HG03045 (cell line): ENCODE data around the gene ALKBH5.
"Not testable (repeated sequence)": the region's sequence is repeated elsewhere in the genome, so short reads cannot be mapped to it uniquely, and the experiment has no call there.

Experiments used
- ATAC-seq: cut with Tn5 transposase; IDR thresholded peaks from one replicate; pipeline ENCODE4 v1.9.1; 2021; ENCODE audit warnings: mild to moderate bottlenecking, moderate library complexity; ENCODE audit not compliant: unreplicated experiment

ALKBH5 gene

DNA sequence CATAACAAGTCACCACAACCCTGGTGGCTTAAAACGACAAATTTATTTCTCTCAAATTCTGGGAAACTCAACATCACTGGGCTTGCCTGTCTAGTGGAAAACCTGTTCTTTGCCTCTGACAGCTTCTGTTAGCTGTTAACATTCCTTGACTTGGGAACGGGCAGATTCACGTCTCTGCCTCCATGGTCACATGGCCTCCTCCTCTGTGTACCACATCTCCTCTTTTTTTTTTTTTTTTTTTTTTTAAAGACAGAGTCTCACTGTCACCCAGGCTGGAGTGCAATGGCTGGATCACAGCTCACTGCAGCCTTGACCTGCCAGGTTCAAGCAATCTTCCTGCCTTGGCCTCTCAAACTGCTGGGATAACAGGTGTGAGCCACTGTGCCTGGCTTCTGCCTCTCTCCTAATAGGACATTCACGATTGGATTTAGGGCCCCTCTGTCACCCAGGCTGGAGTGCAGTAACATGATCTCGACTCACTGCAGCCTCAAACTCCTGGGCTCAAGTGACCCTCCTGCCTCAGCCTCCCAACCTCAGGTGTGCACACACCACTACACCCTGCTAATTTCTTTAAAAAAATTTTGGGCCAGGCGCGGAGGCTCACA lies 30.1 kb downstream of the ALKBH5 start:
- ATAC-seq: no peak

DNA sequence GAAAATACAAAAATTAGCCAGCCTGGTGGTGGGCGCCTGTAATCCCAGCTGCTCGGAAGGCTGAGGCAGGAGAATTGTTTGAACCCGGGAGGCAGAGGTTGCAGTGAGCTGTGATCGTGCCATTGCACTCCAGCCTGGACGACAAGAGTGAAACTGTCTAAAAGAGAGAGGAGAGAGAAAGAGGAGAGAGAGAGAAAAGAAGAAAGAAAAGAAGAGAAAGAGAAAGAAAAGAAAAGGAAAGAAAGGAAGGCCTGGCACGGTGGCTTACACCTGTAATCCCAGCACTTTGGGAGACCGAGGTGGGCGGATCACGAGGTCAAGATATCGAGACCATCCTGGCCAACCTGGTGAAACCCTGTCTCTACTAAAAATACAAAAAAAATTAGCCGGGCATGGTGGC lies 33.3 kb downstream of the ALKBH5 start:
- ATAC-seq: not testable (repeated sequence)

DNA sequence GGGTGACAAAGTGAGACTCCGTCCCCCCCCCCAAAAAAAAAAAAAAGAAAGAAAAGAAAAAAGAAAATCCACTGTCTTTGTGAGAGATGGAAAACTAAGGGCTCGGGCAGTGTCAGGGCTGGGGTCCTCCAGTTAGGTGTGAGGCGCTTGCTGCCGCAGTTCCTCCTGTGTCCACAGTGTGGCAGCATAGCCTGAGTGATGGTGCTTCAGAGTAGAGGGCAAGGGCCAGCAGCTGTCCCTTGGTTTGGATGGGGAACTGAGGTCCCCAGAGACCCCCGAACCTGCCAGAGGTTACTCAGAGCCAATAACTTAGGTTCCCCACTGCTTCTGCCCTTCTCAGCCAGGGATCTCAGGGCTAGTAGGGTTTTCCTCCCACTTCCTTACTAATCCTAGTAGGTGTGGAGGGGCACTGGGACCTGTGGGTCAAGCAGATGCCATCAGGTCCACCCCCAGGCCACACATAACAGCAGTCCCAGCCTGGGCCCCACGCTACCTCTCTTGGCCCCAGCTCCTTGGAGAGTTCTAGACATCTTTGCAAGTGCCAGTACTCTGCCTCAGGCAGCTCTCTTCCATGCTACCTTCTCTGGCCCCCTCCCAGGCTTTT lies 33.9 kb downstream of the ALKBH5 start:
- no peak for ATAC-seq

DNA sequence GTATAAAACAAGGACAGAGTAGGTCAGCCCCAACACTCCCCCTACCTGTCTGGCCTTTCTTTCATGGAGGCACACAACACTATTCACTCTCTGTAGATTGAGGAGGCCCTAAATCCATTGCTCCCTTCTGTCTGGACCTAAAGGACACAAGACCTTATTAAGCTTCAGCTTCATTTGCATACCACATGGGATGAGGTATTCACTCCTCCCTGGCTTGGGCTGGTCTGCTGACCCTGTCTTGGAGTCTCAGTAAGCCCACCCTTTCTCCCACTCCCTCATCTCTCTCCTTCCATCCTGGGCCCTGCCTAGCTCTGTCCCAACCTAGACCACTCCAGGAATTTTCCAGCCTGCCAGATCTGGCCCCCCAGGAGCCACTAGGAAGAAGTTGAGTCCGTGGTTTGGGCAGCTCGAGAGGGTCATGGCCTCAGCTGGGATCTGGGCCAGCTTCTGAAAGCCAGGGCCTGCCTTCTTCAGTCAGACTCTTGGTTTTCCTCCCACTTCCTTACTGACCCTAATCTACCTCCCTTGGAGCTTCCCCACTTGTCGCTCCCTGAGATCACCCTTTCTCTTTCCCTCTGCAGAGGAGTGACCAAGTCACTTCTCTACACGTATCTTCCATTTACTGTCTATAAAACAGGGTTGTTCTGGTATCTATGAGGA lies 35.3 kb downstream of the ALKBH5 start:
- no peak for ATAC-seq

DNA sequence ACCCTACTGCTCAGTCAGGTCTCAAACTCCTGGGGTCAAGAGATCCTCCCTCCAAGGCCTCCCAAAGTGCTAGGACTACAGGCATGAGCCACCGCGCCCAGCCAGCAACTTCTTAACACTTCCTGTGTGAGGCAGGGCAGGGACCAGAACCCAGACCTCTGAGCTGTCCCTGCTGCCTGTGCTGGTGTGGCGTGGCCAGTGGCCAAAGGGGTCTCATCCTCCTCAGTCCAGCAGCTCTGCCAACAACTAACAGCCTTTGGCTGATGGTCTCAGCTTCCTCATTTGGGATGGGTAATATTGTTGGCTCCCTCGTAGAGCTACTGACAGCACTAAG lies 40.4 kb downstream of the ALKBH5 start:
- no peak for ATAC-seq

DNA sequence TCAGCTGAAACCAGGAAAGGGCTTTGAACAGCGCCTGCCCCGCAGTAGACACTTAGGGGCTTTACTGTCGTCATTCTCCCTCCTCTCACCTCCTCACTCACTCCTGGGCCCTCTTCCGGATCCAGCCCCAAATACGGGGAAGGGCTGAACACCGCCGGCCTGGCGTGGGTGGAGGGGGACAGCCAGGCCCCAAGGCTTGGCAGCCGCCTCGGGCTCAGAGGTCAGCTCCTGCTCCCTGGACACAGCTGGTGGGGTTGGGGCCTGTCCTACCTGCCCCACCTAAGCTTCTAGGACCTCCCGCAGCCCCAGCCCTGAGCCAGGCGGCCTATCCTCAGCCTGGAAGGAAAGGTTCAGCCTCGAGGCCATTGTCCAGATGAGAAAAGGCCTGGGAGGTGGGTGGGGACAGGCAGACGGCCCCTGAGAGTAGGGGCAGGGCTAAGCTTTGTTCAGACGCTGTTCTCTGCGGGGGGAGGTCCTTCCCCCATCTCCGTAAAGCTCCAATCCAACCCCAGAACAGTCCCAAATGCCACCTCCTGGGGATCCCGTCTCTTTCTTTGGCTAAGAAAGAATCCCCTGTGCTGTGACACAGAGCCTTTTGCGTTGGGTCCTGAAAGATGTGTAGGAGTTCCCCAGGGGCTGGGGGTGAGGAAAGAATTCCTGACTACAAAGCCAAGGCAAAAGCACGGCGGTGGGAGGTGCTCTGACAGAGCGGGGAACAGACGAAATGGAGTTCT lies 40.9 kb downstream of the ALKBH5 start:
- ATAC-seq: no peak

DNA sequence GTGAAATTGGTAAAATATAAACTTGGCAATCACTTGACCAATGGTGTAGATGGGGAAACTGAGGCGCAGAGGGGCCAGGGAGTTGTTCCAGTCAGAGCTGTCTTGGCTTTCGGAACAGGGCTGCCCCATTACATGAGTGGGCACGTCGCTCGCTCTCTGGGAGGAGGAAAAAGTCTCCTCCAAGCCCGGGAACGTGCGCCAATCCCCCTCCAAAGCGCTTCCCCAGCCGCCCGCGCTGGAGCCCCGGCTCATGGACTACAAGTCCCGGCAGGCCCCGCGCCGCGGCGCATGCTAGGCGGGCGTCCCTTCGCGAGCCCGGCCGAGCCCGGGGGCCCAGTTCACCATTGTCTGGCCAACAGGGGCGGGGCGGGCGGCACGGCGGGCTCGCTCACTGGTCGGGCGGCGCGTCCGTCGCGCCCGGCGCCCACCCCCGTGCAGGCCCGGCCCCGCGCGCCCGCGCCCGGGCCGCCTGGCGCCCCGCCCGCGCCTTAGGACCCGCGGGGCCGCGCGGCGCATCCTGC lies 41.6 kb downstream of the ALKBH5 start, which contains the start of gene LLGL1:
Gene LLGL1, plus strand, starts transcription at position 515 of the 521 bp plus-strand sequence. CDS start 48 bp downstream, outside the sequence.
- peak; percentile 83 for ATAC-seq

DNA sequence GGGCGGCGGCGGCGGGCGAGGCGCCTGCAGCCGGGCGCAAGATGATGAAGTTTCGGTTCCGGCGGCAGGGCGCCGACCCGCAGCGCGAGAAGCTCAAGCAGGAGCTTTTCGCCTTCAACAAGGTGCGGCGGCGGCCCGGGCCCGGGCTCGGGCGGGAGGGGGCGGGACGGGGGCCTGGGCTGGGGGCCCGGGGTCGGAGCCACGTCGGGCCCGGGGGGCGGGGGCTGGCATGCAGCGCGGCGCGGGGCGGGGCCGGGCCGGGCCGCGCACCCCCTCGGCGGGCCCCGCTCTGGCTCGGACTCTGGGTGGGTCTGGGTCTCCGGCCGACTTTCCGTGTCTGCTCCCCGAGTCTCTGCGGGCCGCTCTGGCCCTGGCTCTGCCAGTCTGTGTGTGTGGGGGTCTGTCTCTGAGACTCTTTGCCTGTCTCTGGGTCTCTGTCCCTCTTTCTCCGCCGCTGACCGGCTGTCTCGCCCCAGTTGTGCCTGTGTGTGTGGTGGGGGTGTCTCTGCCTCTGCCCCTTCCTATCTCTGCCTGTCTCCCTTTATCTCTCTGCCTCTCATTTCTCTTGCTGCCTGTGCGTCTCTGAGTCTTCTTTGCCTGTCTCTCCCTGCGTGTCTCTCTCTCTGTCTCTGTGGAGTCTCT lies 42.1 kb downstream of the ALKBH5 start:
- peak; percentile 29 for ATAC-seq

DNA sequence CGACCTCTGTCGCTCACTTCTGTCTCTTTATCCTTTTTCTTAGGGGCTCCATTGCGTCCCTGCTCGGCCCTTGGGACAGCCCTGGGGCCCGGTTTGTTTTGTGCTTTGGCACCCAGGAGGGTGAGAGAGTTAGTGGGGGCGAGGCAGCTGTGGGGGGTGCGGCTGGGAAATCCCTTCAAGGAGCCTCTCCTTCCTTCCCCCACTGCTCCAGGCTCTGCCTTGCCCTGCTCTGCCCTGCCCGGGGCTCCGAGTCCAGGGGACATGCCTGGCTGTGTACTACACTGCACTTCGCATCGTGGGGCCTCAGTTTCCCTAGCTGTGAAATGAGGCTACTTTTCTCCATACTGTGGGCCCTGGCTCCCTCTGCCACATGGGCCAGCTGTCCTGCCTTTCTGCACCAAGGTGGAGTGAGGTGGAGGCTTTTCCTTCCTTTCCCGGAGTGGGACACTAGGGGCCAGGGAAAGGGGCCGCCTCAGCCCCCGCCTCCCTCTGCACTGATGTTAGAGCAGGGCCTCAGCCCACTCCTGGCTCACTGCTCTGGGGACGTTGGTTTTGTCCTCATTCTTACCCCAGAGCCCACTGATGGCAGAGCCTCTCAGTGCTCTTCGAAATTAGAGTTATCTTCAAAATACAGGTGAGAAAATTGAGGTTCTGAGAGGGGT lies 42.8 kb downstream of the ALKBH5 start:
- no peak for ATAC-seq

DNA sequence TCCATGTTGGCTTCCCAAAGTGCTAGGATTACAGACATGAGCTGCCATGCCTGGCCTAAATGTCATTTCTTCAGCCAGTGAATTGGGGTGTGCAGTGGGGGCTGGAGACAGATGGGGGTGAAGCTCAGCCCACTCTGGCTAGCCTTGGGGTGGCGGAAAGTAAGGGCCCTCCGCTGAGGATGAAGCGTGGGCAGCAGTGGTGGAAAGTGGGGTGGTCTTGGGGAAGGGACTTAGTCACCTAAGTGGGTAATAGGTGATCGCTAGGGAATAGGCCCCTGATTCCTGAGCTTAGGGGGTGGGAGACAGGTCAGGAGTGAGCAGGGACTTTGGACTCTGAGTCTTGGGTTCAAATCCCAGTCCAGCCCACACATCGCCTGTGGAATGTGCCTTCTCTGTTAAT lies 44.0 kb downstream of the ALKBH5 start:
- ATAC-seq: no peak

DNA sequence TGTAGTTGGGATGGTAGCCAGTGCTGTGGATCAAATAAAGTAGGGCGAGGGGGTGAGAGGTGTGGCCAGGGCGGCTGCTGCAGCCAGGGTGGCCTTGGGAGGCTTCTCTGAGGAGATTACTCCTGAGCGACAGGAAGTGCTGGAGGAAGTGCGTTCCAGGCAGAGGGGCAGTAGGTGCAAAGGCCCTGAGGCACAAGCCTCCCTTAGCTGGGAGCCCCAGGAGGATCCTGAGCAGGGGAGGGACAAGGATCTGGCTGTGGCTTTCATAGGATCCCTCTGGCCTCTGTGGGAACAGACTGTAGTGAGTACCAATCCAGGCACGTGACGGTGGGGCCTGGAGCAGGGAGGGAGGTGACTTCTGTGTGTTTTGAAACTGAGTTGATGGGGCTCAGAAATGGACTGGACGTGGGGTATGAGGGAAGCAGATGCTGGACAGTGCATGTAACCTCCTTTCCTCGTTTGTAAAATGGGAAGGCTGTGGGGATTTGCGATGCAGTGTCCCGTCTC lies 44.6 kb downstream of the ALKBH5 start:
- no peak for ATAC-seq

DNA sequence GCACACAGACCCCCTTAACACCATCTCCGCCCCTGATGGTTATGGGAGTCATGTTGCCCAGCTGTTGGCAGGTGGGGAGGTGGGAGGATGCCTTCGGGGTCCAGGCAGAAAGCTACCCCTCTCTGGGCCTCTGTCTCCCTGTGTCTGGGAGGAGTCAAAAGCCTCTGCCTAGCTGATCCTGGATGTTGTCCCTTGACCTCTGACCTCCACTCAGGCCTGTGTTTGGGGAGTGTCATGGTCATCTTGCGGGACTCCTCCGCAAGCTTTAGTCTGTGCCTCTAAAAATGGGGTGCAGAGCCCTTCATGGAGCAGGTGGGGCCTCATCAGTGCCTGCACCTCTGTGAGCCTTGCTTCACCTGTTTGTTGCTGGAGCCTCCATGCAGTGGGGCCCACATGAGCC lies 45.6 kb downstream of the ALKBH5 start:
- ATAC-seq: no peak

DNA sequence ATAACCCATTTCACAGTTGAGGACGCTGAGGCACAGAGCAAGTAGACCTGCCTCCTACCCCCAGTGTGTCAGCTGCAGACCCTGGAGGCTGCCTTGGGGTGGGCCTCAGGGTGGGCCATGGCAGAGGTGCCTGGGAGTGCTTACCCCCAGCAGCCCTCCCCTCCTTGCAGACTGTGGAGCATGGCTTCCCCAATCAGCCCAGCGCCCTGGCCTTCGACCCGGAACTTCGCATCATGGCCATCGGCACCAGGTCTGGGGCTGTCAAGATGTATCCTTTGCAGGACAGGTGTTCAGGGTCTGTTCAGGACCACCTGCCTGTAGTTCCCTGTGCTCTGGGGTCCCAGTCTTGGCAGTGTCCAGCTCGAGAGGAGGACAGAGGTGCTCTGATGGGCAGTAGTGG lies 46.1 kb downstream of the ALKBH5 start:
- no peak for ATAC-seq

DNA sequence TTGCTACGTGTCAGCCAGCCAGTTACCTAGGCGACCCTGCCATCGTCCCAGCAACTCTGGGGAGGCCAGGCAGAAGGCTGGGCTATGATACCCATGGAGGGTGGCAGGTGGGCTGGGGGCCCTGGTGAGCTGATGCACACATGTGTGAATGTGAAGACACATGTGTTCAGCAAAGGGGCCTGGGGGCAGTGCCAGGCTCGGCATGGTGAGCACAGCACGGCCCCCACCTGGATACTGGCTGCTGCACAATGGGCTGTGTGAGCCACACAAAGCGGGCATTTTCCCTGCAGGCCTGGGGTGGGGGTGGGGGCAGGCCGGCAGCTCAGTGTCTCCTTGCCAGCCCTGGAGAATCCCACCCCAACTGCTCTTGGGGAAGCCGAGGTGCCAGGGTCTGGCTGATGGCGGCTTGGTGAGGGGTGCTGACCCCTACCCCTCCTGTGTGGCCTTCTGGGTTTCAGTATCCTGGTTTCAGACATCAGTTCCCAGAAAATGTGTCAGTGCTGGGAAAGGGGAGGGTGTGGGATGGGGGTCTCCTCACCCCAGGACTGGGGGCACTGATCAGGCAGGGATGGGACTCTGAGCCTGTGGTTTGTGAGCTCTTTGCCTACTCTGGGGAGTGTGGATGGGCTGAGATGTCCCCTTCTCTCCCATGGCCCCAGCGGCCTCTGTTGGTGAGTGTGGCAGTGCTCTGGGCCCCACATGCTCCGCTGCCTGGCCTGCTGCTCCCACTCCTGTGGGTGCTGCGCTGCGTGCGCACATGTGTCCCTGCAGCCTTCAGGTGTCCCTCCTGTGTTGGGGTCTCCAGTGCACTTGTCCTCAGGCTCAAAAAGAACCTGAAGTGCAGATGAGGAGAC lies 46.9 kb downstream of the ALKBH5 start:
- no peak for ATAC-seq

DNA sequence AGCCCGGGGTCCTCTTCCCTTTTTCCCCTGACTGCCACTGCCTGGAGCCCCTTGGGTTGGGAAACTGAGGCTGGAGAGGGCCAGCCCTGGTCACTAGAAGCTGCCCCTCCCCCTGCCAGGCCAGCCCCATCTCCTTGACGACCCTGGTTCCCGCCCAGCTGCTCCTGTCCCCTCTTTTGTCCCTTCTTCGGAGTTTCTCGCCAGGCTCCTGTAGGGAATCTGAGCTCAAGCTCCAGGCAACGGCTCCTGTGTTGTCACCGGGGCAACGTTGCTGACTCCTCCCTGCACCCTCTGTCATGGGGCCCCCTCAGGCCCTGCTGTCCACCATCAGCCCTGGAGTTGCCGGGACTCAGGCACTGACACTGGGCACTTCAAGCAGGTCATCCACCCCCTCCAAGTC lies 47.5 kb downstream of the ALKBH5 start:
- ATAC-seq: no peak

DNA sequence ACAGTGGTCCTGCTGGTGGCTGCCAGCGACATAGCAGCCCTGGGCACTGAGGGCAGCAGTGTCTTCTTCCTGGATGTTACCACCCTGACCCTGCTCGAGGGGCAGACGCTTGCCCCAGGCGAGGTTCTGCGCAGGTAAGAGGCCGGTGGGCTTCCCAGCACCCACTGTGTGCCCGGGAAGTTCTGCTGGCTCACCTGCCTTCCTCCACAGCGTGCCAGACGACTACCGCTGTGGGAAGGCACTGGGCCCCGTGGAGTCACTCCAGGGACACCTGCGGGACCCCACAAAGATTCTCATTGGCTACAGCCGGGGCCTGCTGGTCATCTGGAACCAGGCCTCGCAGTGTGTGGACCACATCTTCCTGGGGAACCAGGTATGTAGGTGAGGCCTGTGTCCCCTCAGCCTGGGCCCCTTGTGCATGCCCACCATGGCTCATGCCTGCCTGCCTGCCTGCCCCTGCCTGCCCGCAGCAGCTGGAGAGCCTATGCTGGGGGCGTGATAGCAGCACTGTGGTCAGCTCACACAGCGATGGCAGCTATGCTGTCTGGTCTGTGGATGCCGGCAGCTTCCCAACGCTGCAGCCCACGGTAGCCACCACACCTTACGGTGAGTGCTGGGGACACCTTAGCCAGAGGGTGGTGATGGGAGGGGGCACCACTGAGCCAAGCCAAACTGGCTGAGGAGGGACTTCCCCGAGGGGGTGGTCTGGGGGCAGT lies 50.3 kb downstream of the ALKBH5 start:
- no peak for ATAC-seq

DNA sequence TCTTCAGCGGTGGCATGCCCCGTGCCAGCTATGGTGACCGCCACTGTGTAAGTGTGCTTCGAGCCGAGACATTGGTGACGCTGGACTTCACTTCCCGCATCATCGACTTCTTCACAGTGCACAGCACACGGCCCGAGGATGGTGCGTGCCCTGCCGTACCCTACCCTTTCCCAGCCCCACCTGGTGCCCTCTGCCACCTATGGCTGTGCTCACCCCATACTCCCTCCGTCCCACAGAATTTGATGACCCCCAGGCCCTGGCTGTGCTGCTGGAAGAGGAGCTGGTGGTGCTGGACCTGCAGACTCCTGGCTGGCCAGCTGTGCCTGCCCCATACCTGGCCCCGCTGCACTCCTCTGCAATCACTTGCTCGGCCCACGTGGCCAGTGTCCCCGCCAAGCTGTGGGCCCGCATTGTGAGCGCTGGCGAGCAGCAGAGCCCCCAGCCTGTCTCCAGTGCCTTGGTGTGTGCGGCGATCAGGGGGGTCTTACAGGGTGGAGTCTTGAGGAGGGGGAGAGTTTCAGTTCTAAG lies 51.3 kb downstream of the ALKBH5 start:
- ATAC-seq: no peak

DNA sequence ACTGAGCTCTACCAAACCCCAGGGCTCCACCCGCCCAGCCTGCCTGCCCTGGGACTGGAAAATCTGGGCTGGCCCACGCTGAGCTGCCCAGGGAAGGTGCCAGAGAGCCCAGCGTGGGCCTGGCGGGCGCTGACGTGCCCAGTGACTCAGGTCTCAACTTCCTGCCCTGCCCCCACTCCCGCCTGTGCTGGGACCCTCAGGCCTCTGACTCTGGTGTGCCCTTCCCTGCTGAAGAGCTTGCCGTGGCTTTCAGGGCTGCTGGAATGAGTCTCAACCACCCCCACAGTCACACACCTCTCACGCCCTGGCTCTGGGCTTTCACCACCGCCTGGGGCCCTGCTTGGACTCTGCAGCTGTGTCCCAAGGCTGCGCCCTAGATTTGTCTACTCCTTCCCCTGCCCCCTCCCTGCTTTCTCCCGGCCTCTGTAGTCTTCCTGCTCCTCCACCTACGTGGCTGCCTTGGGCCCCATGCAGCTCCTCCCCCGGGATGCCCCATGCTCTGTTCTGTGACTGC lies 52.2 kb downstream of the ALKBH5 start:
- ATAC-seq: no peak
